OCI-M1 (cell line): ENCODE data around the gene TNRC18.
"Not testable (repeated sequence)": the region's sequence is repeated elsewhere in the genome, so short reads cannot be mapped to it uniquely, and the experiment has no call there.

Experiments used
- DNase-seq: peaks from one replicate; lab custom pipeline; 2025; lab: John Stamatoyannopoulos, UW

The TNRC18 gene

DNA sequence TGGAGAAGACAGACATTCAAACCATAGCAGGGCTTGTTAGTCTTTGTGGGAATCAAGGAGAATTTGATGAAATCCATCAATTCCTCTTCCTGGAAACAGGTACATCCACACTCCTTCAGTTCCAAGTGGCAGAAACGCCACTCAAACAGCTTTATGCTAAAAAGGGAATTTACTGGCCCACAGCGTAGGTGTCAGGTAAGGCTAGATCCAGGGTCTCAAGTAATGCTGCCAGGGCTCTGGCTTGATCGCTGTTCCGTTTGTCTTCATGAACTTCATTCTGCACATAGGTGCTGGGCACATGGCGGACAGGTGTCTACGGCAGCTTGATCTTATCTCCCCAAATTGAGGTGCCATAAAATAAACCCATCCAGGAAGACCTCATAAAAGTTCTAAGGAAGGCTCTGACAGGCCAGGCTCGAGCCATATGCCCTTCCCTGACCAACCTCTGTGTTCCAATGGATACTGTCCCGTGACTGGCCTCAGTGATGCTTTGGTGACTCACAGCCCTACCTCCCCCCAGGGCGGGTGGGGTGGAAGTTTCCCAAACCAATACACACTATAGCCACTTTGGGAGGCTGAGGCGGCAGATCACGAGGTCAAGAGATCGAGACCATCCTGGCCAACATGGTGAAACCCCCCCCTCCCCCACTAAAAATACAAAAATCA is 153.5 kb downstream of the TNRC18 start:
- not testable (repeated sequence) for DNase-seq

DNA sequence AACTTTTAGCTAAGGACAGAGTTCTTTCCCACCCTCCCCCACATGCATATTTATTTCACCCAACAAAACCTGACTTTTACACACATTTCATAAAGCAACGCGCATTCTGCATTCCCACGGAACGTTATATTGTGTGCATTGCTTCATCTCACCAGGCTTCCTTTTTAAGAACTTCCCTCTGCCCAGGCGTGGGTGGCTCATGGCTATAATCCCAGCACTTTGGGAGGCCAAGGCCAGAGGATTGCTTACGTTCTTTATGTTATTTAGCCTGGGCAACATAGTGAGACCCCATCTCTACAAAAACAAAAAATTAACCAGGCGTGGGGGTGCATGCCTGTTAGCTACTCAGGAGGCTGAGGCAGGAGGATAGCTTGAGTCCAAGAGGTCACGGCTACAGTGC is 155.8 kb downstream of the TNRC18 start:
- not testable (repeated sequence) for DNase-seq

DNA sequence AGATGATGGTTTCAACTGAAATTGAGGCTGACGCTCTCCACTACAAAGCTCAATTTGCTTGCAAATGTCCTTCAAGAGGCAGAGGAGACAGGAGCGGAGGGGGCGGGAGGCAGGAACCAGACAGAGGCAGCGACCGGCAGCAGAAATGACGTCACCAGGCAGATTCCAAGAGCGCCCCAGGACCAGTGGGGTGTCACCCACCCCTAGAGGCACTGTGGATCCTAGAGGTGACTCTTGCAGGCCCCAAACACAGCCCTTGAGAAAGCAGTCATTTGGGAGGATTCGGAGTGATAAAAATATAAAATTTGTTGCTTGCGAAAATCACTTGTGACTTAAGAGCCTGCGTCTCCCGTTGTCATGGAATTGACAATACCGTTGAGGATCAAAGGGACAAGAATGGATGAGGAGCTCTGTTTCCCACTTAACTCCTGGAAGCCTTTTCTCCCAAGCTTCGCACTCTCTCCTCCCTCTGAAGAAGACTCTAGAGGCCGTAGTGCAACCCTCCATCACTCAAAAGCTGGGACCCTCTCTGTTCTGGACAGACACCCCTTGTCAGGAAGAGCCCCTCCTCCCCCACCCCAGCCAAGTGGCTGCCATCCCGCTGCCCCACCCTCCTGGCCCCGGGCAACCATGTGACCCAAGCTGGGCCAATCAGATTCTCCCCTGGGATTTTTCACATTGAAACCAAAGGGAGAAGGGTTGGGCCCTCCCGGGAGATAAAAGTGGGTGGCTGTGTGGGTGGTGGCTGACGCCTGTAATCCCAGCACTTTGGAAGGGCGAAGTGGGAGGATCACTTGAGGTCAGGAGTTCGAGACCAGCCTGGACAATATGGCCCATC is 157.2 kb downstream of the TNRC18 start:
- peak; percentile 1 for DNase-seq

DNA sequence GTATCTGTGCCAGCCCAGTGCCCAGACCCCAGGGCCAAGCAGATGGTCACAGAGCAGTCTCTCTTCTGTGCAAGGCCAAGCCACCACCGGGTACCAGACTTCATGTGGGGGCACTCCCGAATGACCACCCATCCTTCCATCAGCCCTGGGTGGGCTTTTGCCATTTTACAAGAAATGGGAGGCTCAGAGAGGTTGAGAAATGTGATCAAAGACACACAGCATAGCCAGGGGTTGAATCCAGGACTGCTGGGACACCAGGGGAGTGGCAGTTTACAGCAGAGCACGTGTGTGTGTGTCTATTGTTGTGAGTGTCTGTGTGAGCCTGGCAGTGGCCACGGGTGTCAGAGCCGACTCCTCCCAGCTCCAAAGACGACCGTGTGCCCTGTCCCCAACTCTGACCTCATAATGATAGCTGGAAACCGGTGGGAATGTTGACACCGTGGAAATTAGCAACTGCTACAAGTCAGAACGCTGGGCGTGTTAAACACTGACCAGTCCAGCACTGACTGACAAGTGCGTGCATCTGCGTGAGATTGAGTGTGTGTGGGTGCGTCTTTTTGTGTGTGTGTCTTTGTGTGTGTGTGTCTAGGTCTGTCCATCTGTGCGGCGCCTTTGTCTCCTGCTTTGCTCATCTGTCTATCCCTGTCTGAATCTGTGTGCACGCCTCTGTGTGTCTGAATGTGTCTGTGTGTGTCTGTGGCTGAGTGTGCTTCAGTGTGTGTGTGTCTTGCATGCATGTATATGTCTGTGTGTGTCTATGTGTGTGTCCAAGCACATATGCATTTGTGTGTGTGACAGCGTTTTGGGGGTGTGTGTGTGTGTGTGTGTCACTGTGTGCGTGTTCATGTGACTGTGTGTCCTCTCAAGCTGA is 158.1 kb downstream of the TNRC18 start:
- DNase-seq, result no peak

DNA sequence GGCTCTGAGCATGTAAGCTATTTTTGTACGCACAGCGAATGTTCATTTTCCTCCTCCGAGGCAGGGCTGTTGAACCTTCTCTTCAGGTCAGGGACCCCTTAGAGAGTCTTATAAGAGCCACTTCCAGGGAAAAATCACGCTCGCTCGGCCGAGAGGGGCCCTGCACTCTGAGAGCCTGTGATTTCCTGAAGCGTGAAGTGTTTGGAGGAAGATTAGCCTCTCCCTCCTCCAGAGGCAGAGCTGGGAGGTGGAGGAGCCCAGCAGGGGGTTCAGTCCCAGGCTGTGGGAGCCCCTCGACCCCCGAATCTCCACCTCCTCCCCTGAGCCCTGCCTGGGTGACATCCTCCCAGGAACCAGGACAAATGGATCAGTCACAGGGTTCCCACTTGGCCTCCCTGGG is 160.6 kb downstream of the TNRC18 start:
- not testable (repeated sequence) for DNase-seq

DNA sequence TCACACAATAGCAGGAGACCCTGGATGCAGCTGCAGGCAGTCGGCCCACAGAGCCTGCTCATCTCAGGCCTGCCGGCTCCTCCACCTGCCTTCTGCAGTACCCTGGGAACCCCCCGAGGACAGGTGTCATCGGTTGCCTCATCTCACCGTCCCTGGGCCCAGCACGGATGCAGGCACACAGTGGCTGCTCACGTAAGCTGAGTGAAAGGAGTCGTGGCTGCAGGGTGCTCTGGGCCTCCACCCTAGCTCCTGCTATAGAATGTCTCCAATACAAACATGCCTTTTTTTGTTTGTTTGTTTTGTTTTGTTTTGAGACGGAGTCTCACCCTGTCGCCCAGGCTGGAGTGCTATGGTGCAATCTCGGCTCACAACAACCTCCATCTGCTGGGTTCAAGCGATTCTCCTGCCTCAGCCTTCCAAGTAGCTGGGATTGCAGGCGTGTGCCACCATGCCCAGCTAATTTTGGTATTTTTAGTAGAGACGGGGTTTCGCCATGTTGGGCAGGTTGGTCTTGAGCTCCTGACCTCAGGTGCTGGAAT is 163.0 kb downstream of the TNRC18 start:
- DNase-seq, result not testable (repeated sequence)
